ENCODE measurements around the gene MLPH.

Gene MLPH

DNA sequence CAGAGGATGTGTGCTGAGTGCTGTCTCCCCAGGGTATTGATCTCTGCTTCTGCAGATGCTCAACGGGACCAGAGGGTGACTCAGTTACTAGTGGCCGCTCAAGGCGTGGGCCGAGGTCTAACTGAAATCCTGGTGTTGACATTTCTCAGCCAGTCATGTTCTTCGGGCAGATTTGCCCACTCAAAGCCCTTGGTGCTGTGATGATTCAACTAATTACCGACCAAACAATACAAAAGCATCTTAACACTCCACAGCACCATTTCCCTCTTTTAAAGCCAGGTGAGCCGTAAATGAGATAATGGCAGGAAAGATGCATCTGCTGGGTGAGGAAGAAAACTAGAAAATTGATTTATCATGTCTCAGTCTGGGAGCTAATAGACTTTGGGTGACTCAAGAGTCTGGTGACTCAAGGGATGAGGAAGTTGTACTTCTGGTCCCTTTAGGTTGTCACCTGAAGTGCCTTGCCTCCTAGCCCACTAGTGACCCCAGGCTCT, 46.7 kb downstream of the MLPH start:
- H3K4me1 Mint-ChIP-seq (ENCODE audit: low read depth in 2 of 2): no peaks in the 10 kb centered on the region
- peaks cover 27 to 46% of the 10 kb centered on the region in 2 donors for H3K27me3 Mint-ChIP-seq
- no peaks in the 10 kb centered on the region for H3K36me3 Mint-ChIP-seq (ENCODE audit: insufficient read depth)
- no peak for ATAC-seq (replicated peaks)
- no peaks in the 10 kb centered on the region for H3K9me3 Mint-ChIP-seq
- DNase-seq: no peak
- no peak overlapping the region for H3K4me3 Mint-ChIP-seq
- H3K27ac Mint-ChIP-seq: no peak overlapping the region

DNA sequence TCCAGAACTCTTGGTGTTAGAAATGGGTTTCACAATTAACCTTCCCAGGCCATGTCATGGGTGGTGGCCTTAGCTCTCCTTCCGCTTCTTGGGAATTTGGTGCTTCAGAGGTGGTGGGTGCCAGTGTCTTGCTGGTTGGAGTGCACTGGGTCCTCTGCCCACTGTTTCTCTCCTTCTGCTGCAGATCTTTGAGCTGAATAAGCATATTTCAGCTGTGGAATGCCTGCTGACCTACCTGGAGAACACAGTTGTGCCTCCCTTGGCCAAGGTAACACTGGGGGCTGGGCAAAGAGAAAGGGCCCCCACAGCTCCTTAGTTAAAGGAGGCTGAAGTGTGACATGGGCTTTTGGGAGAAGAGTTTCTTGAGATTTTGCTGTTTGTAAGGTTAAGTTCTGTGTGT, 47.3 kb downstream of the MLPH start:
- no peak overlapping the region for H3K4me3 Mint-ChIP-seq
- peaks cover 34 to 53% of the 10 kb centered on the region in 2 donors for H3K27me3 Mint-ChIP-seq
- ATAC-seq (replicated peaks) (no peak), DNase-seq (no peak)
- no peak overlapping the region for H3K27ac Mint-ChIP-seq
- H3K4me1 Mint-ChIP-seq (ENCODE audit: low read depth in 2 of 2): no peaks in the 10 kb centered on the region
- no peaks in the 10 kb centered on the region for H3K9me3 Mint-ChIP-seq
- no peaks in the 10 kb centered on the region for H3K36me3 Mint-ChIP-seq (ENCODE audit: insufficient read depth)

DNA sequence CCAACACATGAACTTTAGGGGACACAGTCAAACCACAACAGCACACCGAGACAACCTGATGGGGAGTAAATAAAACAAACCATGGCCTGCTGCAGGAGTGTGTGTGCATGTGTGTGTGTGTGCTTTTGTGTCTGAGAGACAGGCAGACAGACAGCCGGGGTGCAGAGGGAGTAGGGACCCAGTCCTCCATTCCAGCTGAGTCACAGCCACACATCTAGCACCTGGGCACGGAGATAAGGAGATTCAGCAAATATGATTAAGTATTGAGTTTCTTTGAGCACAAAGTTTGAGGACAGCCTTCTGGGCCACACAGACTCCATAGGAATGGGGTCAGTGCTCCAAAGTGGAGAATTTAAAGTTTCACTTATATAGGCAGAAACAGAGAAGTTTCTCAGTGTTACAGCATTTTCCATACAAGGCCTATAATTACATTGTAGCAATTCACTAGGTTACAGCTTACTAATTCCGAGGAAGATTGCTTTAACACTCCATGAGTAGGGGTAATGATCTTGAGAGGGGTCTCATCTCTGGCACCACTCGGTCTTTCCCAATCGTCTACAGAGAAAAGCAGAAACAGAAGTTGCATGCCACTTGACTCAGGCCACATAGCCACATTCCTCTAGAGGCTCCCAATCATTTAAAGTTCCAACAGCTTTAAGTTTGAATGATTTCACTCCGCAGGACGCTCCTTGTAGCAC, 48.5 kb downstream of the MLPH start:
- H3K9me3 Mint-ChIP-seq: no peaks in the 10 kb centered on the region
- H3K27me3 Mint-ChIP-seq: peaks cover 39 to 65% of the 10 kb centered on the region in 2 donors
- ATAC-seq (replicated peaks) (no peak), DNase-seq (no peak)
- no peak overlapping the region for H3K4me3 Mint-ChIP-seq
- no peak overlapping the region for H3K27ac Mint-ChIP-seq
- H3K36me3 Mint-ChIP-seq (ENCODE audit: insufficient read depth): no peaks in the 10 kb centered on the region
- no peaks in the 10 kb centered on the region for H3K4me1 Mint-ChIP-seq (ENCODE audit: low read depth in 2 of 2)

DNA sequence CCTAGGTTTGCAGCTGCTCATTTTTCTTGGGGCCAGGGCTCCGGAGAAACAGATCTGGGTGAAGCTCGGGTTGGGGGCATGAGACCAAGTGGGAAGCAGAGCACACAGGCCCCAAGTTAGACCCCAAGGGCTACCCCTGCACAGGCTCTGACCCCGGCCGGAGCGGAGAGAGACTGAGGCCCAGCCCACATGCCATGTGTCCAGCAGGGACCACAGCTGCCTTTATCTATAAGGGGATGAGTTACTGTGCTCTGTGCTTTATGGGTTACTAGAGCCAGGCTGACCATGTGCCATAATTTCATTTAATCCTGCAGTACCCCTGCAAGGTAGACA, 49.0 kb downstream of the MLPH start:
- no peak overlapping the region for H3K27ac Mint-ChIP-seq
- ATAC-seq (replicated peaks) (no peak), DNase-seq (no peak)
- peaks cover 39 to 70% of the 10 kb centered on the region in 2 donors for H3K27me3 Mint-ChIP-seq
- H3K4me1 Mint-ChIP-seq (ENCODE audit: low read depth in 2 of 2): no peaks in the 10 kb centered on the region
- H3K4me3 Mint-ChIP-seq: no peak overlapping the region
- H3K9me3 Mint-ChIP-seq: no peaks in the 10 kb centered on the region
- H3K36me3 Mint-ChIP-seq (ENCODE audit: insufficient read depth): no peaks in the 10 kb centered on the region

DNA sequence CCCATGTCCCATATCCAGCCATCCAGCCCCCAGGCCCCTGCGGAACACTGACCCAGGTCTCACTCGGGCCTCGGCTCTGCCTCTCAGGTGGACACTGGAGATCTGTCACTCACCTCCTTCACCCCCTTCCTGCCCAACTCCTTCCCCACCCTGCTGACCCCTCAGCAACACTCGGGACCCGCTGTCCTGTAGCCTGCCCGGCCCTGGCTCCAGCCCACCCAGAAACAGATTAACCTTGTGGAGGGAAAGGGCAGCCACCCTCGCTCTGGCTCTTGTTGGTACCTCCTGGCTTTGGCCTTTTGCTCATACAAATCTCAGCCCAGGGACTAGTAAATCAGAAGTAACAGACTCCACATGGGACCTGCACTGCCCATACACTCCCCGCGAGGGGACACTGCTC, 49.6 kb downstream of the MLPH start:
- no peak overlapping the region for H3K4me3 Mint-ChIP-seq
- no peaks in the 10 kb centered on the region for H3K36me3 Mint-ChIP-seq (ENCODE audit: insufficient read depth)
- H3K9me3 Mint-ChIP-seq: no peaks in the 10 kb centered on the region
- no peaks in the 10 kb centered on the region for H3K4me1 Mint-ChIP-seq (ENCODE audit: low read depth in 2 of 2)
- no peak overlapping the region for H3K27ac Mint-ChIP-seq
- no peak for DNase-seq
- H3K27me3 Mint-ChIP-seq: peaks cover 44 to 75% of the 10 kb centered on the region in 2 donors
- ATAC-seq (replicated peaks): no peak

DNA sequence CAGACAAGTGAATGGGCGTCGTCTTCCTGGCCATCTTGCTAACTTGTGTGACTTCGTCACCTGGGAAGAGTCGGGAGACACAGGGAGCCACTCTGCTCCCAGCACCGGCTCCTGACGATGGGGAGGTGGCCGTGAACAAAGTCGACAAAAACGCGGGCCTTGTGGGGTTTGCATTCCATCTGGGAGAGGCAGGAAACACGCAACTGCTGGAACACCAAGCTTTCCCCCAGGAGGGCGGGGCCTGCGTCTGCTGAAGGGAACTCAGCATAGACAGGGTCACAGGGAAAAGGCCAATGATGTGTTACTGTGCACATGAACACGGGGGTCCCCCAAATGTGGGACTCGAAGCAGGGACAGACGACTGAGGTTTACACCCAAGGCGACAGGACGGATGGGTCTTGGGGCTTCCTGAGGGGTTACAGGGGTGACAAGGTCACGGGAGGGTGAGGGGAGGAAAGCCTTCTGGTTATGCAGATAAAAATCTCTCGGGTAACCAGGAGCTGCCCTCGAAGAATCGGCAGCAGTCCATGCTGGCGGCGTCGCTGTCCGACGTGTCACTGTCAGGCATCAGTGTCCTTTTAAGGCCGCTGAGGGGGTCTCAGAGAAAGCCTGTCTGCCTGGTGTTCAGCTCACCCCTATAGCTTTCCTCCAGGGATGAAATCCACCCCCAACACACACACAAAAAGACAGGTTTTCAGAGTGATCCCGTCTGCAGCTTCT, 51.1 kb downstream of the MLPH start:
- Mint-ChIP-seq H3K9me3 (no peaks in the 10 kb centered on the region), H3K36me3 (ENCODE audit: insufficient read depth) (no peaks in the 10 kb centered on the region), H3K4me3 (no peak overlapping the region), H3K27ac (no peak overlapping the region), H3K4me1 (ENCODE audit: low read depth in 2 of 2) (no peaks in the 10 kb centered on the region), H3K27me3 (peaks cover 47 to 82% of the 10 kb centered on the region in 2 donors)
- no peak for DNase-seq
- ATAC-seq (replicated peaks): no peak

DNA sequence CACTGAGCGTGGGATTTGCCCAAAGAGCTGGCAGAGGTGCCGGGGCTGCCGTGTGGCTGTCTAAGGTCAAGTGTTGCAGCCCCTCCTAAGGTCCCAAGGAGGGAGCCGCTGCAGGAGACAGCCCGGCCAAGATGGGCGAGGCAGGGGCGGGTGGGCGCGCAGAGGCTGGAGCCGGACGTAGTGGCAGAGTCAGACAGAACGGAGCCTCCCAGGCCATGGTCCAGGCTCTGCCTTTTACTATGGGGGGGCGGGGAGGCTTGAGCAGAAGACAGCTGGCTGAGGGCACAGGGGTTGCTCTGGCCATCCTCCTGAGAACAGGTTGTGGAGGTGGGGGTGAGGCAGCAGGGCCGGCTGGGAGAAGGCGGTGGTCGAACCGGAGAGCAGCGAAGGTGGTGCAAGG, 51.9 kb downstream of the MLPH start:
- ATAC-seq (replicated peaks): no peak
- Mint-ChIP-seq H3K27ac (no peak overlapping the region), H3K9me3 (no peaks in the 10 kb centered on the region)

DNA sequence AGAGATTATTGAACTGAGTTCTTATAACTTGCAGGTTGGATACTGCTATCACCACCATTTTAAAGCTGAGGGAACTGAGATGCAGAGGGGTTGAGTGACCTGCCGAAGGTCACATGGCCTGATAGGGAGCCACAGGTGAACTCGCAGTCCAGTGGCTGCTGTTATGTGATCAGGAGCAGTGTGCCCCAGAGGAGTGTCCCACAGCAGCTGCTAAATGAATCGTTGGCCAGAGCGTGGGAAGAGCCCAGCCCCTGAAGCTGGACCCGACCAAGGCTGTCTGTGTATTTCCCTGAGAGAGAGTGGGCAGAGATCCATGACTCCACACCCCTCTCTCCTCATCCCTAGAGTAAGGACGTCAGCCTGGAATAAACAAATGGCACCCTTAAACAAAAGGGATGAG, 52.6 kb downstream of the MLPH start:
- no peak overlapping the region for H3K27ac Mint-ChIP-seq
- no peaks in the 10 kb centered on the region for H3K36me3 Mint-ChIP-seq (ENCODE audit: insufficient read depth)
- ATAC-seq (replicated peaks): no peak

More for the DNA sequence above, 51.9 kb downstream of the MLPH start:
- Mint-ChIP-seq H3K36me3 (ENCODE audit: insufficient read depth) (no peaks in the 10 kb centered on the region), H3K27me3 (peaks cover 47 to 82% of the 10 kb centered on the region in 2 donors), H3K4me3 (no peak overlapping the region), H3K4me1 (ENCODE audit: low read depth in 2 of 2) (no peaks in the 10 kb centered on the region)
- DNase-seq: no peak

DNA sequence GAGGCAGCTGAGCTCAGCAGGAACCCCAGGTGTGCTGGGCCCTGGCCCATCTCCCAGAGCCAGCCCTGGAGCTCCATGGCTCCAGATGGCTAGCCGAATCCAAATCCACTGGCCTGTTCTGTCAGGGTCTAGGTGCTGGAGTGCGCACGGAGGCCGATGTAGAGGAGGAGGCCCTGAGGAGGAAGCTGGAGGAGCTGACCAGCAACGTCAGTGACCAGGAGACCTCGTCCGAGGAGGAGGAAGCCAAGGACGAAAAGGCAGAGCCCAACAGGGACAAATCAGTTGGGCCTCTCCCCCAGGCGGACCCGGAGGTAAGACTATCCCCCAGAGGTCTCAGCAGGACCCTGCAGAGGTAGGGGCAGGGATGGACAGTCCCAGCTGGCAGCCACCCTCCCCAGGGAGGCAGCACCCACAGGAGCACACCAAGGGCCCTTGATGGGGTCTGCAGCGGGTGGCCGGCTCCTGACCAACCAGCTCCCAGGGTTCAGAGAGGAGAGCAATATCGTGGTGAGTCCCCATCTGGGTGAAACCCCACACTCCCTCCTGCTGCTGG, 53.2 kb downstream of the MLPH start:
- H3K27me3 Mint-ChIP-seq: peaks cover 40 to 69% of the 10 kb centered on the region in 2 donors
- H3K9me3 Mint-ChIP-seq: no peaks in the 10 kb centered on the region
- no peaks in the 10 kb centered on the region for H3K4me1 Mint-ChIP-seq (ENCODE audit: low read depth in 2 of 2)
- no peak for DNase-seq
- no peak overlapping the region for H3K4me3 Mint-ChIP-seq
- no peaks in the 10 kb centered on the region for H3K36me3 Mint-ChIP-seq (ENCODE audit: insufficient read depth)
- ATAC-seq (replicated peaks): no peak
- no peak overlapping the region for H3K27ac Mint-ChIP-seq

More for the DNA sequence above, 52.6 kb downstream of the MLPH start:
- DNase-seq: no peak
- Mint-ChIP-seq H3K9me3 (no peaks in the 10 kb centered on the region), H3K4me1 (ENCODE audit: low read depth in 2 of 2) (no peaks in the 10 kb centered on the region), H3K27me3 (peaks cover 41 to 76% of the 10 kb centered on the region in 2 donors), H3K4me3 (no peak overlapping the region)

DNA sequence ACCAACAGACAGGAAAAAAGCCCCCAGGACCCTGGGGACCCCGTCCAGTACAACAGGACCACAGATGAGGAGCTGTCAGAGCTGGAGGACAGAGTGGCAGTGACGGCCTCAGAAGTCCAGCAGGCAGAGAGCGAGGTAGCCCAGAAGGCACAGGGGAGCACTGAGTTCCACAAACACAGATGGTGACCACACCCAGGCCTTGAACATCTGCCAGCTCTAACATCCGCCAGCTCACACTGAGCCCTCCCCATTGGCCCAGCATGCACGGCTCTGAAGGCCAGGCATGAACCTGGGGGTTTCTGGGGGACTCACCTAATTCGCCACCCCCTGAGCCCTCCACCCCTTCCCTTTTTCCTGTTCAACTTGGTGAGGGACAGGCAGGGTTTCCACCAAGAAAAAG, 53.8 kb downstream of the MLPH start:
- no peaks in the 10 kb centered on the region for H3K9me3 Mint-ChIP-seq
- no peak overlapping the region for H3K27ac Mint-ChIP-seq
- H3K27me3 Mint-ChIP-seq: peaks cover 40 to 64% of the 10 kb centered on the region in 2 donors
- ATAC-seq (replicated peaks) (no peak), DNase-seq (no peak)
- H3K36me3 Mint-ChIP-seq (ENCODE audit: insufficient read depth): no peaks in the 10 kb centered on the region
- H3K4me1 Mint-ChIP-seq (ENCODE audit: low read depth in 2 of 2): no peaks in the 10 kb centered on the region
- no peak overlapping the region for H3K4me3 Mint-ChIP-seq

DNA sequence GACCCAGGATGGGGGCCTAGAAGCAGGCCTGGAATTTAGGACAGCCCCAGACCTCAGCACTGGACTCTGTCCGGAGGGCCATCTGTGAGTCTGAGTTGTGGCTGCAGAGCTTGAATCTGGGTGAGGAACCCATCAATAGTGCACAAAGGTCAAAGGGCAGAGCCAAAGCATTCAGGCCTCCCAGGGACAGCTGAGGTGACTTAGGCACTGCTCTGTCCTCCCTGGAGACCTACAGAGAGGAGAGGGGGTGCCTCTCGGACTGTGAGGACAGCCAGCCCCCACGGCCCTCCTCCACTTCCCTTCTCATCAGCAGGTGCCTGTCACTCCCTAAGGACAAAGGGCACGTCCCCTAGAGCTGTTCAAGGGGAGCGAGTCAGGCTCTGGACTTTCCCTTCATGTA, 54.2 kb downstream of the MLPH start:
- Mint-ChIP-seq H3K27ac (no peak overlapping the region), H3K4me1 (ENCODE audit: low read depth in 2 of 2) (no peaks in the 10 kb centered on the region), H3K27me3 (peaks cover 40 to 60% of the 10 kb centered on the region in 2 donors), H3K36me3 (ENCODE audit: insufficient read depth) (no peaks in the 10 kb centered on the region), H3K9me3 (no peaks in the 10 kb centered on the region), H3K4me3 (no peak overlapping the region)
- ATAC-seq (replicated peaks): no peak
- DNase-seq: no peak

DNA sequence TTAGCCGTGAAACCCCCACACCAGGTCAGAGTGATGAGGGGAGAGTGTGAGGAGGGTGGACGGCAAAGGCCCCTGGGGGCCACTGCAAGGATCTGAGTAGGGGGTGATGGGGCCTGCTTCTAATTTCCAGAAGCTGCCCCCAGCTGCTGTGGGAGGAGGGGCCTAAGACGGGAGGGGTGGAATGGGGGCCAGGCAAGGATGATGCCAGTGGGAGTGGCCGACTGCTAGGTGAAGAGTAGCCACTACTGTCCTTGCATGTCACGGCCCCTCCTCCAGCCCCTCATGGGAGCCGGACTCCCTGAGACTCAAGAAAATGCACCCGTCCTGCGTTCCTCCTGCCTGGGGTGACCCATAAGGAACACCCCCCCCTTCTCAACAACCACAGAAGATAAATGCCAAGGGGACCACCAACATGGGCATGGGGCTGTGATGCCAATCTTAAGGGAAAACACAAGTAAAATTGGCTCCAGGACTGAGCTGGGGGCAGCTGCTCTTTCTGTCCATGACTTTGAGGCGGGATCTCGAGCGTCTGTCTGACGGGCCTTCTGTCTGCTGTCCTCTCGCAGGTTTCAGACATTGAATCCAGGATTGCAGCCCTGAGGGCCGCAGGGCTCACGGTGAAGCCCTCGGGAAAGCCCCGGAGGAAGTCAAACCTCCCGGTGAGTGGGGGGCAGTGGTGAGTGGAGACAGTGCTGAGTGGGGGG, 55.1 kb downstream of the MLPH start:
- DNase-seq (no peak), ATAC-seq (replicated peaks) (no peak)
- H3K9me3 Mint-ChIP-seq: no peaks in the 10 kb centered on the region
- no peaks in the 10 kb centered on the region for H3K4me1 Mint-ChIP-seq (ENCODE audit: low read depth in 2 of 2)
- H3K27me3 Mint-ChIP-seq: peaks cover 35 to 60% of the 10 kb centered on the region in 2 donors
- no peak overlapping the region for H3K27ac Mint-ChIP-seq
- H3K36me3 Mint-ChIP-seq (ENCODE audit: insufficient read depth): no peaks in the 10 kb centered on the region
- no peak overlapping the region for H3K4me3 Mint-ChIP-seq

DNA sequence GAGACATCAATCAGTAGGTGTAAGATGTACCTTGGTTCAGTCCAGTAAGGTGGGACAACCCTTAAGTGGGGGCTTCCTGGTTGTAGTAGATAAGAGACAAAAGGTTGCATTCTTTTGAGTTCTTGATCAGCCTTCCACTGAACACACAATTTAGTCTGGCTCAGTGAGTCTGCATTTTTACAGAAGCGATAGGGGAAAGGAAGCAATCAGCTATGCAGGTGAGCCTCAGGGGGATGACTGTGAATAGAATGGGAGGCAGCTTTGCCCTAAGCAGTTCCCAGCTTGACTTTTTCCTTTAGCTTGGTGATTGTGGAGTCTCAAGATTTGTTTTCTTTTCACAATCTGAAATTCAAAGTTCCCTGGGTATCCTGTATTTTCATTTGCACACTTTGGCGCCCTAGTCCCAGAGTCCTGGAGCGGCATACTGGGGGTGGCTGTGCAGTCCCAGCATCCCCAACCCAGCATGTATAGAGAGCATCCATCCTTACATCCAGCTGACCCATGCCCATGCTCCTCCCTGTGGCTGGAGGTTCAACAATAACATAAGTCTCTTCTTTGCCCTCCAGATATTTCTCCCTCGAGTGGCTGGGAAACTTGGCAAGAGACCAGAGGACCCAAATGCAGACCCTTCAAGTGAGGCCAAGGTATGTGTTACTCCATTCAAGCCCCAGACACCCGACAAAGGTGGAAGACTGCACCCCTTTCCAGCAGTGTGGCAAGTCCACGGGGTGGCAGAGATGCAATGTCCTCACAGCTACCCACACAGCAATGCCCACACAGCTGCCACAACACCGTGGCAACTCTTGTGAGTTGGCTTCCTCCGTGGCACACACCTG, 59.2 kb downstream of the MLPH start:
- no peaks in the 10 kb centered on the region for H3K4me1 Mint-ChIP-seq (ENCODE audit: low read depth in 2 of 2)
- no peaks in the 10 kb centered on the region for H3K9me3 Mint-ChIP-seq
- no peak overlapping the region for H3K4me3 Mint-ChIP-seq
- no peak for DNase-seq
- no peak for ATAC-seq (replicated peaks)
- no peaks in the 10 kb centered on the region for H3K36me3 Mint-ChIP-seq (ENCODE audit: insufficient read depth)
- peaks cover 7 to 49% of the 10 kb centered on the region in 2 donors for H3K27me3 Mint-ChIP-seq
- H3K27ac Mint-ChIP-seq: no peak overlapping the region

Data from effector memory CD8-positive, alpha-beta T cell (primary cell).